Stimulated activated naive B cell treated with anti-CD40 and anti-IgM and Interleukin-4, amounts not matched to agents 10 μg/mL and 1 μg/mL and 100 μg/mL, for 72 hours (primary cell): ENCODE measurements around the gene LHX6.
A peak's percentile ranks its signal among the peaks of the same experiment; 100 is the strongest.

Source experiments
- ATAC-seq, 2 donors: fragments of 150-1000 bp; cut with Tn5 transposase; replicated peaks; 2 replicates each; pipeline ENCODE4 v1.10.0; 2021; ENCODE audit warnings: moderate library complexity in 1 of 2
- DNase-seq: peaks from one replicate; pipeline ENCODE4 v3.0.0; 2021
- H3K27ac Mint-ChIP-seq: one replicate; pipeline ENCODE4 v1.8.0; 2022; ENCODE audit warnings: mild to moderate bottlenecking, mixed read lengths
- H3K27me3 Mint-ChIP-seq, 2 donors: one replicate each; pipeline ENCODE4 v1.8.0; 2022; ENCODE audit warnings: mixed read lengths in 2 of 2
- H3K36me3 Mint-ChIP-seq, 2 donors: one replicate each; pipeline ENCODE4 v1.8.0; 2022; ENCODE audit warnings: mixed read lengths in 2 of 2, mild to moderate bottlenecking in 1 of 2
- H3K4me1 Mint-ChIP-seq, 2 donors: one replicate each; pipeline ENCODE4 v1.8.0; 2022; ENCODE audit warnings: mixed read lengths in 2 of 2, mild to moderate bottlenecking in 1 of 2
- H3K4me3 Mint-ChIP-seq, 2 donors: one replicate each; pipeline ENCODE4 v1.8.0; 2022; ENCODE audit warnings: mild to moderate bottlenecking in 2 of 2, mixed read lengths in 2 of 2, moderate library complexity in 1 of 2
- H3K9me3 Mint-ChIP-seq, 2 donors: one replicate each; pipeline ENCODE4 v1.8.0; 2022; ENCODE audit warnings: mixed read lengths in 2 of 2, mild to moderate bottlenecking in 1 of 2

LHX6 gene

GRCh38 chr9:122200960-122201595 lies 27.7 kb downstream of the LHX6 start:
- Mint-ChIP-seq H3K27ac (no peak overlapping the region), H3K4me3 (no peak overlapping the region), H3K36me3 (no peaks in the 10 kb centered on the region), H3K4me1 (no peaks in the 10 kb centered on the region), H3K9me3 (no peaks in the 10 kb centered on the region), H3K27me3 (peaks cover 25 to 30% of the 10 kb centered on the region in 2 donors)
- DNase-seq (no peak), ATAC-seq (no peak)

- Mint-ChIP-seq H3K9me3 (no peaks in the 10 kb centered on the region), H3K36me3 (no peaks in the 10 kb centered on the region), H3K4me1 (peaks cover 0 to 2% of the 10 kb centered on the region in 2 donors), H3K27me3 (peaks cover 15 to 18% of the 10 kb centered on the region in 2 donors), H3K4me3 (no peak overlapping the region), H3K27ac (no peak overlapping the region)
- DNase-seq (no peak), ATAC-seq (no peak)
Measured at GRCh38 chr9:122197882-122198281, 30.9 kb downstream of the LHX6 start.

GRCh38 chr9:122197426-122197825 lies 31.3 kb downstream of the LHX6 start:
- no peak overlapping the region for H3K27ac Mint-ChIP-seq
- H3K27me3 Mint-ChIP-seq, result peaks cover 15 to 18% of the 10 kb centered on the region in 2 donors
- no peak for DNase-seq
- H3K4me3 Mint-ChIP-seq, result no peak overlapping the region
- no peaks in the 10 kb centered on the region for H3K9me3 Mint-ChIP-seq
- peaks cover 0 to 2% of the 10 kb centered on the region in 2 donors for H3K4me1 Mint-ChIP-seq
- ATAC-seq, result no peak
- H3K36me3 Mint-ChIP-seq, result no peaks in the 10 kb centered on the region

DNA sequence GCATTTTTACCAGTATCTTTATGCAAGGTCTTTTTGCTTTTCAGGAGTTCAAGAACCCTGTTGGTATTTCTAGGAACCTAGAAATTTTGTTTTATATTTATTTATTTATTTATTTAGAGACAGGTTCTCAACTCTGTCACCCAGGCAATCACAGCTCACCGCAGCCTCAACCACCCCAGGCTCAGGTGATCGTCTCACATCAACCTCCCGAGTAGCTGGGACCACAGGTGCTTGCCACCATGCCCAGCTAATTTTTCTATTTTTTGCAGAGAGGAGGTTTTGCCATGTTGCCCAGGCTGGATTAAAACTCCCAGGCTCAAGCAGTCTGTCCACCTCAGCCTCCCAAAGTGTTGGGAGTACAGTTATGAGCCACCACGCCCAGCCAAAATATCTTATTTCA lies 32.9 kb downstream of the LHX6 start:
- no peaks in the 10 kb centered on the region for H3K9me3 Mint-ChIP-seq
- H3K27me3 Mint-ChIP-seq, result peaks cover 15 to 18% of the 10 kb centered on the region in 2 donors
- ATAC-seq, result no peak
- no peak overlapping the region for H3K27ac Mint-ChIP-seq
- peaks cover 0 to 2% of the 10 kb centered on the region in 2 donors for H3K4me1 Mint-ChIP-seq
- DNase-seq, result no peak
- H3K4me3 Mint-ChIP-seq, result no peak overlapping the region
- no peaks in the 10 kb centered on the region for H3K36me3 Mint-ChIP-seq

GRCh38 chr9:122193651-122194050 lies 35.1 kb downstream of the LHX6 start:
- DNase-seq (no peak), ATAC-seq (no peak)
- Mint-ChIP-seq H3K4me1 (peaks cover 0 to 2% of the 10 kb centered on the region in 2 donors), H3K36me3 (no peaks in the 10 kb centered on the region), H3K4me3 (no peak overlapping the region), H3K9me3 (no peaks in the 10 kb centered on the region), H3K27me3 (peaks cover 13 to 17% of the 10 kb centered on the region in 2 donors), H3K27ac (no peak overlapping the region)

DNA sequence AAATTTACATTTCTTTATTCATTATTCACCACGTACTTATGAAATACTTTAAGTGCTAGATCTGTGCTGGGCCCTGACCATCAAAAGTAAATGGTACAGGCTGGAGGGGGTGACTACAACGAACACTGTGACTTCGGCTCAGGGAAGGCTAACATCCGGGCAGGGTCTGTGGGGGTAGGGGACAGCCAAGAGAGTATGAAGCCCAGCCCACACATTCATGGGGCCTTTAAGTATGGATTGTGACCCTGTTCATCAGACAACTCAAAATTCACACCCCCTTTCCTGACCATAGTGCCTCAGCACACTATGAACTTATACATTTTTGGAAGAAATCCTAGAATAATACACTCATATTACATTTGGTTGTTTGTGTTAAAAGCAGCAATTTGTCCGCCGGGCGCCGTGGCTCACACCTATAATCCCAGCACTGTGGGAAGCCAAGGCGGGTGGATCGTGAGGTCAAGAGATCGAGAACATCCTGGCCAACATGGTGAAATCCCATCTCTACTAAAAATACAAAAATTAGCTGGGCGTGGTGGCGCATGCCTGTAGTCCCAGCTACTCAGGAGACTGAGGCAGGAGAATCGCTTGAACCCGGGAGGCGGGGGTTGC lies 35.7 kb downstream of the LHX6 start:
- no peak overlapping the region for H3K4me3 Mint-ChIP-seq
- peaks cover 0 to 2% of the 10 kb centered on the region in 2 donors for H3K4me1 Mint-ChIP-seq
- no peaks in the 10 kb centered on the region for H3K9me3 Mint-ChIP-seq
- no peak for ATAC-seq
- H3K27me3 Mint-ChIP-seq, result peaks cover 7 to 11% of the 10 kb centered on the region in 2 donors
- H3K36me3 Mint-ChIP-seq, result no peaks in the 10 kb centered on the region
- DNase-seq, result no peak
- no peak overlapping the region for H3K27ac Mint-ChIP-seq

- peaks cover 7 to 8% of the 10 kb centered on the region in 2 donors for H3K27me3 Mint-ChIP-seq
- H3K4me3 Mint-ChIP-seq, result no peak overlapping the region
- no peak overlapping the region for H3K27ac Mint-ChIP-seq
- ATAC-seq, result no peak
- no peaks in the 10 kb centered on the region for H3K9me3 Mint-ChIP-seq
- no peaks in the 10 kb centered on the region for H3K36me3 Mint-ChIP-seq
- peaks cover 0 to 2% of the 10 kb centered on the region in 2 donors for H3K4me1 Mint-ChIP-seq
- DNase-seq, result no peak
Measured at GRCh38 chr9:122192261-122192875, 36.4 kb downstream of the LHX6 start.

GRCh38 chr9:122191584-122191983 lies 37.2 kb downstream of the LHX6 start:
- H3K4me1 Mint-ChIP-seq, result peaks cover 0 to 2% of the 10 kb centered on the region in 2 donors
- peaks cover under 1% of the 10 kb centered on the region in 2 donors for H3K27me3 Mint-ChIP-seq
- no peak overlapping the region for H3K4me3 Mint-ChIP-seq
- no peaks in the 10 kb centered on the region for H3K36me3 Mint-ChIP-seq
- no peak for DNase-seq
- ATAC-seq, result no peak
- H3K9me3 Mint-ChIP-seq, result no peaks in the 10 kb centered on the region
- H3K27ac Mint-ChIP-seq, result no peak overlapping the region

DNA sequence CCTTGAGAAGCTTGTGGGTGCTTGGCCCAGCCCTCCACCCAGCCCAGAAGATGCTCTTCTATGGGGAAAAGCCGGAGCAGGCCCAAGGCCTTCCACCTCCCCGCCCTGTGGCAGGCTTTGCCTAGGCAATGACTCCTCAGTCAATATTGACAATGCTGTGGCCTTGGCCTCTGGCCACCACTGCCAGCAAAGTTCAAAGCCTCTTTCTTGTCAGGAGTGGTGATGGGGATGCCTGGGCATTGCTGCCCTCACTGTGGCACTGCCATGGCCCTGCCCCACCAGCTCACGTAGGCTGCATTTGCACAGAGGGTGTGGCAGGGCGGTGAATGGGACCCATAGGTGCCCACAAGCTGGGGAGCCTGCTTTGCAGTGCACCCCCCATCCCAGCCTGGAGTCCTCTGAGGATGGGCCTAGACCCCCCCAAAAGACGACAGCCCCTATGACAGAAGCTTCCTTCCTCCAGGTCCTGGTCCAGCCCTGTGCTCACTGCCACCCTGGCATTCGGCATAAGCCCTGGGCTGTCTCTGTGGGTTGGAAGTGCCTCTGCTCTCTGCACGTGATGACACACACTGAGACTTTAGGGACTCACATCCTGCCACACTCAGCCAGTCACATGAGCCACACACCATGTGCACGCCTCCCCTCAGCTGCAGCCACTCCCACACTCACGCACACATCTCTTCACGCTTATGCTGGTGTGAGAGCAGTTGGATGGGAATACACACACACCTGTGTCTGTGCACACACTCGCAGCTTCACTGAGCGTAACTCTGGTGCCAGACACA lies 38.0 kb downstream of the LHX6 start:
- Mint-ChIP-seq H3K4me3 (no peak overlapping the region), H3K27me3 (no peaks in the 10 kb centered on the region)

GRCh38 chr9:122188369-122188768 lies 40.4 kb downstream of the LHX6 start:
- Mint-ChIP-seq H3K27me3 (peaks cover 3 to 5% of the 10 kb centered on the region in 2 donors), H3K9me3 (no peaks in the 10 kb centered on the region), H3K4me1 (no peaks in the 10 kb centered on the region), H3K27ac (no peak overlapping the region), H3K36me3 (no peaks in the 10 kb centered on the region), H3K4me3 (no peak overlapping the region)
- DNase-seq (no peak), ATAC-seq (no peak)

More for the DNA sequence above, 38.0 kb downstream of the LHX6 start:
- no peaks in the 10 kb centered on the region for H3K9me3 Mint-ChIP-seq
- H3K27ac Mint-ChIP-seq, result no peak overlapping the region
- peaks cover 0 to 2% of the 10 kb centered on the region in 2 donors for H3K4me1 Mint-ChIP-seq
- ATAC-seq, result peak in 1 of 2 donors; percentile 34
- no peaks in the 10 kb centered on the region for H3K36me3 Mint-ChIP-seq
- DNase-seq, result no peak

GRCh38 chr9:122186777-122187470 lies 41.8 kb downstream of the LHX6 start:
- Mint-ChIP-seq H3K4me1 (no peaks in the 10 kb centered on the region), H3K36me3 (no peaks in the 10 kb centered on the region), H3K27ac (no peak overlapping the region), H3K27me3 (peaks cover 10 to 12% of the 10 kb centered on the region in 2 donors), H3K4me3 (no peak overlapping the region), H3K9me3 (no peaks in the 10 kb centered on the region)
- DNase-seq (no peak), ATAC-seq (no peak)

DNA sequence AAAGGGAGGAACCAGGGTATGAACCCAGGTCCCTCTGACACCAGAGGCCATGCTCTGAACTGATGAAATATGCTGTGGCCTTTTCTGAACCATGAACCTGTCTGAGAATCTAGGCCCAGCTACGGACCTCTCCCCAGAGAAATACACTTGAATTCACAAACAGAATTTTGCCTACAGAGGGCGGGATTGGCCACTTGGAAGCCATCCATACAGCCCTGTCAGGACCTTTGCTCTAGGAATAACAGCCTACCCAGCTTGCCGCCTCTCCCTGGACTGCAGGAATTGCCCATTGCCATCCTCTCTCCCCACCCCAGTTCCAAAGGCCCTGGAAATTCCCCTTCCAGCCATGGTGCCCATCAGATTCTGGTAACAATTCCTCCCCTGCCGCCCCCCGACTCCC lies 42.5 kb downstream of the LHX6 start:
- Mint-ChIP-seq H3K9me3 (no peaks in the 10 kb centered on the region), H3K27me3 (peaks cover 10 to 12% of the 10 kb centered on the region in 2 donors), H3K4me3 (no peak overlapping the region), H3K36me3 (no peaks in the 10 kb centered on the region), H3K4me1 (no peaks in the 10 kb centered on the region), H3K27ac (no peak overlapping the region)
- no peak for DNase-seq
- no peak for ATAC-seq

- no peaks in the 10 kb centered on the region for H3K36me3 Mint-ChIP-seq
- no peak for DNase-seq
- H3K27ac Mint-ChIP-seq, result no peak overlapping the region
- no peak overlapping the region for H3K4me3 Mint-ChIP-seq
- no peak for ATAC-seq
- H3K9me3 Mint-ChIP-seq, result no peaks in the 10 kb centered on the region
- no peaks in the 10 kb centered on the region for H3K4me1 Mint-ChIP-seq
- H3K27me3 Mint-ChIP-seq, result peaks cover 10 to 16% of the 10 kb centered on the region in 2 donors
Measured at GRCh38 chr9:122184551-122184950, 44.2 kb downstream of the LHX6 start.

DNA sequence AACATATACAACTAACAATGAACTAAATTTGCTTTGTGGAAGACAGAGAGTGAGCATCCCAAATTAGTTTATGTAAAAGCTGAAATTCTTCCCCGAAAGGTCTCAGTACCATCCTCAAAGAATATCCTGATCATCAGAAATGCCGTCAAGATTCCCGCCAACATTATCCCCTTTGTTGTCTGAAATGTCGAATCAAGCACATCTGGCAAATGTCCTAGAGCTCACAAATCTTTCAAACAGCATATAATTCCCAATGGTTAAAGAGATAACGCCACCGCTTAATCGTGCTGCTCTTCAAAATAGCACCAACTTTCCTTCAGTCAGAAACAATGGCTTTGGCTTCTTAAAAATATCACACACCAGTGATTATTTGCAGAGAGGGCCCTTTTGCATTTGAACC lies 45.3 kb downstream of the LHX6 start:
- no peaks in the 10 kb centered on the region for H3K4me1 Mint-ChIP-seq
- H3K4me3 Mint-ChIP-seq, result no peak overlapping the region
- no peak overlapping the region for H3K27ac Mint-ChIP-seq
- no peak for ATAC-seq
- H3K36me3 Mint-ChIP-seq, result no peaks in the 10 kb centered on the region
- no peak for DNase-seq
- no peaks in the 10 kb centered on the region for H3K9me3 Mint-ChIP-seq
- H3K27me3 Mint-ChIP-seq, result peaks cover 14 to 16% of the 10 kb centered on the region in 2 donors
